Lung (tissue), 12 donors: Measurements from ENCODE around the gene NHERF2. TPM values are rescaled to one million over a fixed set of nuclear protein-coding genes. Genes with fewer than 3 reads are reported as not detected.

Experiments used
- ATAC-seq: fragments of 200-7000 bp; cut with Tn5 transposase; one replicate; pipeline ENCODE4 v1.9.1; 2020; ENCODE audit warnings: moderate number of reproducible peaks; ENCODE audit not compliant: insufficient read depth, low FRiP score
- DNase-seq, 3 donors: peaks; one replicate each; pipeline ENCODE4 v3.0.0-alpha.2; 2013 to 2017
- H3K27ac ChIP-seq, 2 donors: one replicate each; pipeline ENCODE4 v1.5.1; 2013; ENCODE audit warnings: mild to moderate bottlenecking in 2 of 2, moderate library complexity in 2 of 2, control low read depth in 1 of 2, inconsistent platforms in 1 of 2, low read depth in 1 of 2, low read length in 1 of 2
- H3K27me3 ChIP-seq, 3 donors: one replicate each; pipeline ENCODE4 v1.5.1; 2013; ENCODE audit warnings: low read length in 2 of 3; ENCODE audit not compliant: control insufficient read depth in 3 of 3, insufficient read depth in 3 of 3
- H3K36me3 ChIP-seq, 4 donors: one replicate each; pipeline ENCODE4 v1.5.1; 2013; ENCODE audit warnings: low read length in 4 of 4, mild to moderate bottlenecking in 1 of 4, moderate library complexity in 1 of 4; ENCODE audit not compliant: control insufficient read depth in 4 of 4, insufficient read depth in 4 of 4
- H3K4me1 ChIP-seq, 5 donors: one replicate each; pipeline ENCODE4 v1.5.1; 2013; ENCODE audit warnings: low read length in 5 of 5, mild to moderate bottlenecking in 2 of 5, moderate library complexity in 1 of 5; ENCODE audit not compliant: control insufficient read depth in 5 of 5, insufficient read depth in 5 of 5
- H3K4me3 ChIP-seq: one replicate; pipeline ENCODE4 v1.5.1; 2013; ENCODE audit warnings: mild to moderate bottlenecking, control low read depth, moderate library complexity
- H3K9ac ChIP-seq, 2 donors: one replicate each; pipeline ENCODE4 v1.5.1; 2013; ENCODE audit warnings: low read length in 2 of 2, control low read depth in 1 of 2; ENCODE audit not compliant: insufficient read depth in 1 of 2
- H3K9me3 ChIP-seq, 4 donors: one replicate each; pipeline ENCODE4 v1.5.1; 2013; ENCODE audit warnings: low read length in 3 of 4, mild to moderate bottlenecking in 1 of 4, moderate library complexity in 1 of 4; ENCODE audit not compliant: control insufficient read depth in 4 of 4, insufficient read depth in 3 of 4
- CTCF ChIP-seq: IDR thresholded peaks from 2 replicates; pipeline ENCODE4 v1.5.1; 2012; ENCODE audit warnings: mild to moderate bottlenecking; ENCODE audit errors: control extremely low read depth, extremely low read depth
- WGBS, 2 donors: extraction: QIAGEN DNeasy Blood & Tissue Kit; methylation state at CpG; one replicate each; pipeline ENCODE4 v1.1.7; 2013; 5-methylcytosine and 5-hydroxymethylcytosine counted together
- polyA plus RNA-seq, 2 donors: library from polyadenylated mRNA; stranded (reverse); fragments of 200-250 nt; gene quantifications; one replicate each; pipeline ENCODE4 v1.2.1, GENCODE V29; 2013
- total RNA-seq, 2 donors: library from RNA; depleted of rRNA in 1 of 2; stranded (reverse); fragments of >200 nt in 1 of 2; gene quantifications; one replicate each; pipeline ENCODE4 v1.2.1, GENCODE V29; 2014 to 2021
- donor health status: control.
- donor health status: control.
- donor health status: Bipolar disorder and iron deficiency.
- donor health status: healthy.
- donor health status: DM: yes; HTN: yes; CAD: no.

Gene NHERF2
- total and polyA plus RNA-seq, 4 donors = 142 to 468 (median 245) TPM

- Histone ChIP-seq H3K27me3 (no peaks in the 10 kb centered on the region), H3K4me3 (no peak overlapping the region), H3K36me3 (peaks cover 0 to 18% (median 8%) of the 10 kb centered on the region in 4 donors), H3K27ac (peak overlapping the region in 1 of 2 donors; percentile 55), H3K9ac (no peak overlapping the region), H3K9me3 (no peaks in the 10 kb centered on the region), H3K4me1 (peaks cover 0 to 43% (median 21%) of the 10 kb centered on the region in 5 donors)
- 69 to 78% methylated on average over 16 of the region's 16 CpGs for WGBS, 2 donors
- DNase-seq (no peak), ATAC-seq (no peak)
- TF ChIP-seq CTCF = no peak
Observed at GRCh38 chr16:2007081-2007836, 19.4 kb upstream of the NHERF2 start.

- no peak for TF ChIP-seq CTCF
- WGBS, 2 donors = 14 to 25% methylated on average over 15 of the region's 15 CpGs
- H3K27ac ChIP-seq = peak overlapping the region in 1 of 2 donors; percentile 55
Observed at GRCh38 chr16:2008009-2008526, 18.6 kb upstream of the NHERF2 start.

GRCh38 chr16:2008631-2009163 is 18.0 kb upstream of the NHERF2 start:
- H3K4me1 ChIP-seq = peaks cover 0 to 43% (median 21%) of the 10 kb centered on the region in 5 donors
- 1 to 2% methylated on average over 21 to 23 of the region's 23 CpGs for WGBS, 2 donors
- DNase-seq = no peak

More at GRCh38 chr16:2008009-2008526, 18.6 kb upstream of the NHERF2 start:
- H3K4me1 ChIP-seq = peaks cover 0 to 43% (median 21%) of the 10 kb centered on the region in 5 donors
- DNase-seq (no peak), ATAC-seq (no peak)
- no peaks in the 10 kb centered on the region for H3K9me3 ChIP-seq
- H3K36me3 ChIP-seq = peaks cover 0 to 10% (median 4%) of the 10 kb centered on the region in 4 donors
- H3K9ac ChIP-seq = peak overlapping the region in 1 of 2 donors; percentile 34
- no peaks in the 10 kb centered on the region for H3K27me3 ChIP-seq
- H3K4me3 ChIP-seq = peak overlapping the region; percentile 22

More at GRCh38 chr16:2008631-2009163, 18.0 kb upstream of the NHERF2 start:
- H3K9ac ChIP-seq = peak overlapping the region; percentile 2 to 46
- peak overlapping the region; percentile 79 to 90 for H3K27ac ChIP-seq
- TF ChIP-seq CTCF = no peak
- no peaks in the 10 kb centered on the region for H3K9me3 ChIP-seq
- H3K27me3 ChIP-seq = no peaks in the 10 kb centered on the region
- no peak for ATAC-seq
- peaks cover 0 to 5% (median 2%) of the 10 kb centered on the region in 4 donors for H3K36me3 ChIP-seq
- peak overlapping the region; percentile 83 for H3K4me3 ChIP-seq
